GM21390 (cell line): Measurements from ENCODE around the gene ADAMTS17.

Source experiments
- ATAC-seq: cut with Tn5 transposase; IDR thresholded peaks from one replicate; pipeline ENCODE4 v1.9.1; 2021; ENCODE audit not compliant: unreplicated experiment

Gene ADAMTS17

DNA sequence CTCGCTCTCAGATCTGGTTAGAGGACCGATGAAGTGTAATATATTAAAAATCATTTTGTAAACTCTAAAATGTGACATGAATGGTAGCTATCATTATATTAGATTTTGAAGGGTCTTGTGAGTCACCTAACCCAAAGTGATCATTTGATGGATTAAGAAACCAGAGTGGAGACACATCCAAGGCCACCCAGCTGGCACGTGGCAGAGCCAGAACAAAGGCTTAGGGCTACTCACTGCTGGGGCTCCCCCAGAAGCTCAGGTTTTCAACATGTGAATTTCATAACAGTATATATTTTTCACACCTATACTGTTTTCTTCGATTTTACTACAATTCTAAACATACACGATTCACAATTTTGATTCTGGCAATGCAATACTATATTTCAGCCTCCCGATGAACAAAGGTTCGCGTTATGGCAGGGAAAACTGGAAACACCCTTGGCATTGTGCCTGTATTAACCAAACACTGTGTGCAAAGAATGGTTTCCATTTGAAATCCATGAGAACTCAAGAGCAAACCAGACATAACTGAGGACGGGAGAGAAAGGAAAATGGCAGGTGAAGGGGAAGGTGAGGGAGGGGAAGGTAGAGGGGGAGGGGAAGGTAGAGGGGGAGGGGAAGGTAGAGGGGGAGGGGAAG lies 88.9 kb downstream of the ADAMTS17 start:
- ATAC-seq = no peak

DNA sequence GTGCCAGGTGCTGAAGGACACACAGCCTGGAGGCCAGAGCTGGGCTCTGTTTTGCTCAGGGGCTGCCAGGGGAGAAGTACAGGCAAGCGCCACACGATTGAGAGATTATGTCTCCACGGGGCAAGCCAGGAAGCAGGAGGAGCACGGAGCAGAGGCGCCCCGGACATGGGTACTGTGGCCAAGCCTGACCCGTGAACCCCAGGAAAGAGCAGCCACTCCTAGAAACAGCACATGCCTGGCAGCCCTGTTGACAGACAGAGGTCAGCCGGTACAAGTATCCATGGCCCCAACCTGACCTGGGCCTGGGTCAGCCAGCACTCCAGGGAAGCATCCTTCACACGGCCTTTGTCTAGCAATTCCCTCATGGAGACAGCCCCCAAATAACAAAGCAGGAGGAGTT lies 89.4 kb downstream of the ADAMTS17 start:
- ATAC-seq = no peak

DNA sequence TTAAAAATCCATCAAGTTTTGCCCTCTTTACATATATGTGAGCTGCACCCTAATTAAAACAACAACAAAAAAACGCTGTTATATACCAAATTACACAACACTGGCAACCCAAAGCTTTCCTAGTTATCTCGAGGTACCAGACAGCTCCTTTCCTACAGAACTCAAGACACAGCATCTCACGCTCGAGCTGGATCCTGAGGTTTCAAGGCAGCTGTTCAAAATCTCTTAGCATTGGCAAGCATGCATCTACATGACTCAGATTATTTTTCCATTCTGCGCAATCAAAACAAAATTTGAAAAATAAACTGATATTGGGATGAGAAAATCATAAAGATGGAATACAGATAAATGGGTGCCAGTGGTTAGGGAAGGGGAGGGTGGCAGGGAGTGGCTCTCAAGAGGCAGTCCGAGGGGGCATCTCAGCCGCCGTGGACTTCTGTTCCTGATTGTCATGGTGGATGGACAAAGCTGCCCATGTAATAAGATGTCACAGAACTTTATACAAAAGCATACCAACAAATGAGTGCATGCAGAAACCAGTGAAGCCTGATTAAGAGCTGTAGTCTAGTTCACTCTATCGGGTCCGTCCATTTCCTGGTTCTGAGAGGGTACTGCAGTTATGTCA lies 91.5 kb downstream of the ADAMTS17 start:
- ATAC-seq = no peak

DNA sequence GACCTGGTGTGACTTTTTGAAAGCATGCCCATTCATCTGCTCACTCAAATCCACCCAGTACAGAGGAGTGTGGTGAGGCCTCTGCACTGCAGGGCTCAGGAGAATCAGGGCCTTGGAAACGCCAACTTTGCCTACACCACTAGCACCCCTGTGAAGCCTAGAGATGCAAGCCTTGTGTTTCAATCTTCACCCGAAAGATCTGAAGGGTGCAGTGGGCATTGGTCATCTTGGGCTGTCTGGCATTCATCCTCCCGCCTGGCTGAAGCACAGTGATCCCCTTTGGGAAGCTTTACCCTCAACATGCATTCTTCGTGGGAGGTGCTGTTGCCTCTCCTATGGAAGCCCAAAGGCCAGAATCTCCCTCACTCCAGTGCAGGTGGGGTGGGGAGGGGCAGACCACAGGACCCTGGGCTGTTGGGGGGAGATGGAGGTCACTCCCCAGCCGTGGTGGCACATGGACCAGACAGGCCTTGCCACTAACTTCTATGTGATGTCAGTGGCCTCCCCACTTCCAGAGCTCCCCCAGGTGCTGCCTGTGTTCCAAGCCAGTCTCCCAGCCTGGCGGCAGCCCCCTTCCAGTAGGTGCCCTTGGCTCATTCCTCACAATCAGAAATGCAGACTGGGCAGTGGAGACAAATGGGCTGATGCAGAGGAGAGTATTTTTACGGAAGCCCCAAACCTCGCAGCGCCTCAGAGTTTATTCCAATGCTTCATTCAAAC lies 92.5 kb downstream of the ADAMTS17 start:
- ATAC-seq = no peak

DNA sequence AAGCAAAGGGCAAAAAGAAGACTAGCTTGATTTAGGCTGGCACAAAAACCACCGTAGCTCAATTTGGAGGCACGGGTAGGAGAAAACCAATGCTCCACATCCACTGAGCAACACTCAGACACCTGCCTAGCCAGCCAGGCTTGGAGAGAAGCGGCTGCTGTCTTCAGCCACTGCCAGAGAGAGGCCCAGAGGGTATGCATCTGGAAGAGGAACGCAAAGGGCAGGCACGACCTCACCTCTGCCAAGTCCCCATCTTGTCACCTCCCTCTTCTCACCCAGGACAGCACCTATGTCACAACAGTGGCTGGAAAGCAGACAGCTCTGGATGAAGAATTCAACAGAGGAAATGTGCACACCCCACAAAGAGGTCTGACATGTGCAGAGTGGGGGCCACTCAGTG lies 93.5 kb downstream of the ADAMTS17 start:
- no peak for ATAC-seq

DNA sequence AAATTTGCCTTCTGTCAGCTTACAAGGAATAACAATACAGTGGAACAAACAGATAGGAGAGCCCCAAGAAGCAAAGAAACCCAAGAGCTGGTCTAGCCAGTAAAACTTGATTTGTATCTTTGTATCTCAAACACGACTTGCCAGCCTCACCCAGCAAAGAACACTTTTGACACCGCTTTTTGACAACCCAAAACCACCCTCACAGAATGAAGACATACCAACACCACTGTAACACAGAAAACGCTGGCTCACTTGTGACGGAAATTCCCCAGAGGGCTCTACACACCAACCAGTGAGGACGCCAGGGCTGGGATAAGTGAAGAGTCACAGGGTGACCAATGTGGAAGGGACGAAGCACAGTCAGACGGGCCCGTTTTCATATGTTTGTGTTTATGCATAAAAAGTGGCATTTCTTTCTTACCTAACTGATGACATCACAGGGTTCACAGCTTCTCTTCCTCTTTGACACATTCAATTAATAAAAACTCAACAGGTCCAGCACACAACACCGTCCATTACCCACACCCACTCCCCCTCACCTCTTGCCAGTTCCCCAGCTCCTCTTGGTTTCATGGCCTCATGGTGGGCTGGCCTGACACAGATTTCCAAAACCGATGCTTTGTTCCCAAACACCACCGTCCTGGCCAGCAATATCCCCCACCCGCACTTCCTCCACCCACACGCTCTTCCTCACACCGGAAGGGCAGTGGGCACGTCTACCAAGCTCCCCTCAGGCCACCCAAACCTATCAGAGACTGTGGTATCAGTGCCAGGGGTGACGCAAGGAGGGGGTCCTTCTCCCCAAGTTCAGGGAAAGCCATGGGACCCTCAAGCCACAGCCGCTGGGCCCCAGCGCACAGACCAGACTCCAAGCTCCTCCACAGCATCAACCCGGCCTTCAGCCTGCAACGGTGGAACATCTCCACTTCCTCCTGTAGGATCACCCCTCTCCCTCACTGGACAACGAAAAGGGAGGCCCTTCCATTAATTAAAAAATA lies 94.2 kb downstream of the ADAMTS17 start:
- ATAC-seq = no peak

DNA sequence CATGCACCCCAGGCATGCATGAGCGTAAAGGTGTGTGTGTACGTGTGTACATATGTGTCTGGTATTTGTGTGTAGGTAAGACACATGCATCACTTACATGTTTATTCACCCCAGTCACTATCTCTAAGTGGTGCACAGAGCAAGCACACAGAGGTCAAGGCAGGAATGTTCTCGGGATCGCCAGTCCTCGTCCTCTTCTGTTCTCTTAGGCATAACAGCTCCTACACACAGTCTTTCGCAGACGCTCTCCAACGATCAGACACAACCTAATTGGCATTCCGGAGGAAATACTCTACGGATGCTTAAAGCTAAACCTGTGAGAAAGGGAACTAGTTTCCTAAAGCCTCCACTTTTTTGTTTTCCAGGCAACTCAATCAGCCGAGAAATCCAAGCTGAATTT lies 95.9 kb downstream of the ADAMTS17 start:
- no peak for ATAC-seq

DNA sequence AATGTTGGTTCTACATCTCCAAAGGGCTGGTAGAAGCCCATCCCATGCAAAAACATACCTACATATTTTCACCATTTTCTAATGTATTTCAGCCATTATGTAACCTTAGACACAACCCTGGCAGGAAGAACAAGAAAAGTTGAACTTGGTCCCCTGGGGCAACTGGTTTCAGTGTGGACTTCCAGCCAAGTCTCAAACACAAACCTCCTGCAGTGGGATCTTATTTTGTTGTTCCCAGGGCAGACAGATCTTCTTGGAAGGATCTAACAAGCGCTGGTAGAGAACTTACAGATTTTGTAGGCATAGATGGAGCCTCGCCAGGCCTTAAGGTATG lies 96.3 kb downstream of the ADAMTS17 start:
- ATAC-seq = no peak

DNA sequence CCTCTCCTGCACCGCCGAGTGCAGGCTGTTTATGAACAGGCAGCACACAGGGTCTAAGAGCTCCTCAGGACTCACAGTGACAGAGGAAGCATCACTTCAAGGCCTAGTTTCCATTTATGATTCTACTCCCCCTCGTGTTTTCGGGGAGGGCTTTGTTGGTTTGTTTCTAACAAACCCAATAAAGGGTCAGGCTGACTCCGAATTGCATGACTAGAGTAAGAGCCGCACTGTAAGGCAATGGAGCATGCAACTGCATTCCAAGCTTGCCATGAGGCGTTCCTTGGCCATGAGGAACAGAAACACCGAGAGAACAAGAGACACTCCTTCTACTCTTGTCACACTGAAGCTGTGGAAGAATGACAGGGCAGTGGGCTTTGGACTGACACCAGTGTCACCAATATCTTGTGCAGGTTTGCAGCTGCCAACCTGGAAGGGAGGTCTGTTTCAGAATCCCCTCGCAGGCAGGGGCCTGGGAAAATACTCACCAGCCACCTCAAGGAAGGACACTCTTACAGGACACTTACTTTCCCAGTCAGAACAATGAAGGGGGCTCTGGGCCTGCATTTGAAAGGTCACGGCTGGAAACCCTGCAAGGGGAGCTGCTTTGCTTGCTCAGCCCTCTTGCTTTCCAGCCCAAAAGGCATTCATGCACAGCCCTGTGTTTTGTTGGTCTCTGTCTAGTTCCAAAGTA lies 96.8 kb downstream of the ADAMTS17 start:
- no peak for ATAC-seq

DNA sequence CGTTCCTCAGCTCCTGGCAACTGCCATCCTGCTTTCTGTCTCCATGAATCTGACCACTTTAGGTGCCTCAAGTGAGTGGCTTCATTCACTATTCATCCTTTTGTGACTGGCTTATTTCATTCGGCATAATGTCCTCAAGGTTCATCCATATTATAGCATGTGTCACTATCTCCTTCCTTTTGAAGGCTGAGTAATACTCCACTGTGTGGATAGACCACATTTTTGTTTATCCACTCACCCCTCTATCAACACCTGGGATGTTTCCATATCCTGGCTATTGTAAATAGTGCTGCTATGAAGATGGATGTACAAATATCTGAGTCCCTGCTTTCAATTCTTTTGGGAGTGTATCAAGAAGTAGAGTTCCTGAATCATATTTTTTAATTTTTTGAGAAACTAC lies 98.8 kb downstream of the ADAMTS17 start:
- no peak for ATAC-seq

DNA sequence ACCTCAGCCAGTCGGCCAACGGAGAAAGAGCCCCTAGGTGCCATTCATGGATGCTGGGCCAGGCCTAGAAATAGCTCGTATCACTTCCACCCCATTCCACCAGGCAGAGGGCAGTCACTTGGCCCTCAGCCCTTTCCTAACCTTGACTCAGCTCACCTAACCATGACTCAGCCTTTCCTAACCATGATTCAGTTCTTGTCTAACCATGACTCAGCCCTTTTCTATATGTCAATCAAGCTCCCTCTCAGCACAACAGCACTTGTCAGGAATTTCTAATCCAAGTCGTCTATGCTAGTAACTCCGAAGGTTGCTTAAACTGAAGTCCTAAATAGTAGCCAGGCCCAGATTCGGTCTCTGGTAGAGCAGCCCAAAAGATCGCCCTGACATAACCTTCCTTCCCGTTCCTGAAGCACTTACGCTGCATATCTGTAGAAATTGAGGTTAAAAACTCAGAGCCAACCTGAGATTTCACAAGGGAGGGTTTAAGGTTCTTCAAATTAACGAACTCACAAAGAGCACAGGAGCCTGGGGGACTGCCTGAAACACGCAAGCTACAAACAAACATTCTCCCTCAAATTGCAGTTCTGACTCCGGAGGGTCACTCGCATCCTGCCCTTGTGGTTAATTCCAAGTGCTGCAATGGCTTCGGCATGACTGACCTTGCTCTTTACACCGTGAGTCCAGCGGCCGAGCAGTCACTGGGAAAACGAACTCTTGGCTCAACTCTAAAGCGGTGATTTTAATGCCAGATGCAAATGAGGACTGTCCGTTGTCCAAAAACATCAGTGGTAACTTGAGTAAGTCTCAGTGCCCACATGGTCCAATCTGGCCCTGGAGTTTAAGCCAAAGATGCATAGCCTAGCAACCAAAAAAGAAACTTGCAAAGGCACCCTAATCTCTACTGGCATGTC lies 99.9 kb downstream of the ADAMTS17 start:
- no peak for ATAC-seq

DNA sequence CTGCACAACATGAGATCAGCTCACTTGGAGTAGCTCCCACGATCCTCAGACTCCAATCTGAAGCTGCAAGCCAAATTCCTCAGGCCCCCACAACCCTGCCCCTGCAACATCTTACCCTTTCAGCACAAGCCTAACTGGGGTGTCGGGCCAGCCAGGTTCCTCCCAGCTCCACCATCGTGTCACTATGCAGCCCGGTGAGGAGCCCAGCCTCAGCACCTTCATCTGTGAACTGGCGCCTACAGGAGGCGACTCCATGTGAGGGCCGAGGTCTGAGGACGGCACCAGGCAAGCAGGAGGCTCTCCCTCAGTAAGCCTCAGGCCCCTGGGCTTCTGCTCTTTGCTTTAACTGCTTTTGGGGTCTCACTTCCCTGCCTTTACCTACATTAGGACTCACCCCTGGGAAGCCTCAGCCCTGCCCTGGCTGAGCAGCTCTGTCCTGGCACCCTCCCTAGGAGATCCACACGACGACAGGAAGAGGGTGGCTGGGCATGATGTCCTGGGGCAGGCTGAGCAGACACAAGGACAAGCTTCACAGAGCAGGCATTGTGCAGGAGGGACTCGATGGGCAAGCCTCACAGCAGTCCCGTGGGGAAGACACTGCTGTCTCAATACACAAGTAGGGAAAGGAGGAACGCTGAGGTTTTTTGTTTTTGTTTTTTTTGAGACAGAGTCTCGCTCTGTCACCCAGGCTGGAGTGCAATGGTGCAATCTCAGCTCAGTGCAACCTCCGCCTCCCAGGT lies 104.6 kb downstream of the ADAMTS17 start:
- no peak for ATAC-seq

DNA sequence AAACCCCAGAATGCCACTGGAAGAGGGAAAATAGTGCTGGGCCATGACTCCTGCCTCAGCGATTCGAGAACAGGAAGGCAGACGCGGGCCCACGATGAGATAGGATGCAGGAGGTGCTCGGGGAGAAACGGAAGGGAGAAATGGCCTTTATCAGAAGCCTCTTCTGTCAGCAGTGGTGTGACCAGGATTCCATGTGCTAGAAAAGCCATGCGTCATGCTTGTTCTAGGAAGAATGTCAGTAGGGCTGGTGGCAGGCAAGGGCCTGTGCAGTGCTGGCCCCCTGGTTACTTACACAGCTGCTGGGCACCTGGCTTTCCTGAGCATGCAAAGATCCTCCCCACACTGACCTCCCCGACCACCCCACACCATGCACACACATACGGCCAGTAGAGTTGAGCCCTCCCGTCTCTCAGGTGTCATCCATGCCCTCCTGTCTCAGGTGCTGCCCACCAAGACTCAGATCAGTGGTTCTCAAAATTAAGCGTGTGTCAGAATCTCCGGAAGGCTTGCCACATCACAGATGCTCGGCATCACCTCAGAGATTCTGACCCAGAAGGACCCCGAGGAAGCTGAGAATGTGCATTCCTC lies 106.7 kb downstream of the ADAMTS17 start:
- no peak for ATAC-seq

DNA sequence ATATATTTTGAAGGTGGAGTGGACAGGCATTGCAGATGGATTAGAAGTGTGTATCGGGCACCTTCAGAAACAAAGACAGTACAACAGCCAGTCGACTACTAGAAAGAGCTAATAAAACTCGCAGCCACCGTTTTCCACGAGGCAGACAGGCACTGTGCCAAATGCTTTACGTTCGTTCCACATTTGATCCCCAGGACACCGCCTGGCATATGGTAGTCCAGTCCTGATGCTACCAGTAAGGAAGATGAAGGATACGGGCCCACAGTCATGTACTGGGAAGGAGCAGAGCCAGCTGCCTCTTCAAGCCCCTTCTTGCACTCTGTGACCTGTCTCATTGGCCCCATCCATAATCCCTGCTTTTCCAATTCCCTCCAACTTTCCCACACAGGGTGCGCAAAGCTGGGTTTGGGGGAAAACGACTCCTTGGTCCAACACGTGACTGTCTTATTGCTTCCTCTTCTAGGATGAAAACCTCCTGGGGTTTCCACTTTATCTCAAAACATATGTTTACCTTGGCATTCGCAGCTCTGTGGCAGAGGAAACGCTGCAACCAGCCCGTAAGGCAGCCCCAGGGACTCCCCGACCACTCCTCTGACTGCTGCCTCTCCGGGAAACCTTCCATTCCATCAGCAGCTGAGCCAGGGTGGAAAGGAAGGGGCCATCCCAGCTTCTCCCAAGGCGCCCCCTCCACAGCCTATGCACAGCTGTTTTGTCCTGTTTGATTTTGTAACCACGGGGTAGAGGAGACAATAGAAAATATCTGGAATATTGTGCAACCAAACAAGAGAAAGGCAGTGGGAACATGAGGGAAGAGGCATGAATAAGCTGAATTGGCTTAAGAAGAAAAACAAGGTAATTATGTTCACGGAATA lies 107.4 kb downstream of the ADAMTS17 start:
- no peak for ATAC-seq

DNA sequence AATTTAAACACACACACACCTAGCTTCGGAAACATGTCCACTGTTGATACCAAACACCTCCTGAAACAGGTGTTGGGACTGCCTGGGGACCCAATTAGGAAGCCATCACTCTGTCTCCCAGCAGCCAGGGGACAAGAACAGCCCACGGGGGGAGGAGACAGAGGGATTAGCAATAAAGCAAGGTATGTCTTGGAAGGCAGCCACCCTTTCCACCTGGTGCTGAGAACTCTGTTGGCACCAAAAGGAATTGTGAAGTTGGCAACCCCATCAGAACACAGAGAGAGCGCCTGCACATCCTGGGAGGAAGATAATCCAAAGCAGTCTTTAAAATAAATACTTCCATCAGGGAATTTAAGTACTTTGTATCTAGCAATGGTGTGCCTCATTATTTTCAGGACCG lies 111.0 kb downstream of the ADAMTS17 start:
- no peak for ATAC-seq

DNA sequence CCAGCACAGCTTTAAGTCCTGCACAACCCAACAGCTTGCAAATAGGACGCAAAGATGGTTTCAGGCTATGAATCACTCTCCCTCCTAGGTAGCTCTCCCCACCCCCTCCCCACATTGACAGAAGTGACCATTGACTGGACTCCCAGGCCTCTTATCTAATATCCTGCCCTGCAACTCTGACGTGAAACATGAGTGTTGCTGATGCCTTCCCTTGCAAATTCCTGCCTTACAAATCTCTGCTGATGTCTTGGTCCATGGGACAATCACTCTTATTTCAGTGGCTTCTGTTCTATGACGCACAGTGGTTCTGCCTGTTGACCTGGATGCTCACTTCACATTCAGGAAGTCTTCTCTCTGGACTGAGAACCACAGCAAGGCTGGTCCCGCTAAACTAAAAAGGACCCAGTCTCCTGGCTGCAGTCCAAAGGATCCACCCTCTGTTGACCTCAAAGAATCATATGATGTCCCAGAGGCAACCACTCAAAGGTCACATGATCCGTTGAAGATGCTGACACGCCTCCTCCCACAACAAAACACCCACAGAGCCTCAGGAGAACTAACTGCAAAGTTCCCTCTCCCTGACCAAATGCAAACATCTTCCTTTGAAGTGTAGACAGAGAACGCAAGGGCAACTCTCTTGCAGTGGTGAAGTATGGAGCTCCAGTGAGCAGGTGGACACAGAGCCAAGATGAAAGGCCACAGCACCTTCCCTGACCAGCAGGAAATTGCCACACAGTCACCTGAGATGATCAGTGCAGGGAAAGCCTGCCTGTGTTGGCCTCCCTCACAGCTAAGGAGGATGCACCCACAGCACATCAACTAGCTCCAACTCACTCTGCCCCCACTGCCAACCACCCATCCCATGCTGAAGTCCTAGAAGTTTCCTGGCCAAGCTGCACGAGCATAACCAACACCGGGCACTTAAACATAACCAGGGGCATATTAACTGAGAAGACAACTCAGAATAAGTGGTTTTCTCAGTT lies 112.3 kb downstream of the ADAMTS17 start:
- no peak for ATAC-seq

DNA sequence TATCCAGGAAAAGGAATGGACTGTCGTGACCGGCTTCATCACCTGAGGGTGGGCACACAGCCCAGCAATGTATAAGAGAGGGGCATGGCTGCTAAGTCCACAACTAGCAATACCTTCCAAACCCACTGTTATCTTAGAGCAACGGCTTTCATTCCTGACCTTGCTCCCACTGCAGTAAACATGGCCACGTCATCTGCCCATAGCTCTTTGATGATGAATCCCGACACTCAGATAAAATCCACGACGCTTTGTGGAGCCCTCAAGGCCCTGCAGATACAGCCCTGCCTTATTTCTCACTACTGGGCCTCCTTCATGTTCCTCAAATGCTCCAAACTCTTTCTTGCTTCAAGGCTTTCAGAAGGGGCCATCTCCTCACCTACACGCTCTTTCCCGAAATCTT lies 114.0 kb downstream of the ADAMTS17 start:
- ATAC-seq = no peak
